Gastrocnemius medialis (tissue), 4 donors: Measurements from ENCODE around the gene ADAMTSL2. TPM values are rescaled to one million over a fixed set of nuclear protein-coding genes. Genes with fewer than 3 reads are reported as not detected.
A peak's percentile ranks its signal among the peaks of the same experiment; 100 is the strongest.

Experiments used
- ATAC-seq, 2 donors: fragments of 150-250 bp; one replicate each; pipeline ENCODE4 v1.9.1; 2016
- DNase-seq, 2 donors: peaks; one replicate each; pipeline ENCODE4 v3.0.0-alpha.2; 2019
- H3K27ac ChIP-seq, 4 donors: fragments of 200-600 bp; sonication (generic); 1 replicate in 1 of 4; 2 replicates in 3 of 4; pipeline ENCODE4 v1.5.1; 2016 to 2018; ENCODE audit warnings: mild to moderate bottlenecking in 2 of 4, moderate library complexity in 1 of 4
- H3K27me3 ChIP-seq, 3 donors: fragments of 200-600 bp; sonication (generic) in 2 of 3; 1 replicate in 1 of 3; 2 replicates in 2 of 3; pipeline versions ENCODE4 v1.5.1 to v1.6.0; 2016 to 2019; ENCODE audit warnings: mild to moderate bottlenecking in 1 of 3, moderate library complexity in 1 of 3
- H3K36me3 ChIP-seq, 2 donors: fragments of 200-600 bp; sonication (generic) in 1 of 2; one replicate each; pipeline ENCODE4 v1.5.1; 2017 to 2018
- H3K4me1 ChIP-seq, 2 donors: fragments of 200-600 bp; sonication (generic) in 1 of 2; one replicate each; pipeline ENCODE4 v1.5.1; 2016 to 2017; ENCODE audit warnings: mild to moderate bottlenecking in 2 of 2
- H3K4me3 ChIP-seq, 4 donors: fragments of 200-600 bp; sonication (generic) in 3 of 4; 1 replicate in 1 of 4; 2 replicates in 3 of 4; pipeline ENCODE4 v1.5.1; 2016 to 2019; ENCODE audit warnings: mild to moderate bottlenecking in 2 of 4
- H3K9me3 ChIP-seq, 3 donors: fragments of 200-600 bp; sonication (generic) in 2 of 3; 1 replicate in 1 of 3; 2 replicates in 2 of 3; pipeline ENCODE4 v1.5.1; 2016 to 2019
- CTCF ChIP-seq, 5 experiments: fragments of 450-650 bp in 3 of 5; fragments of 200-600 bp in 2 of 5; sonication (generic) in 2 of 5; IDR thresholded peaks in 4 of 5; conservative IDR thresholded peaks in 1 of 5; 1 replicate in 4 of 5; 2 replicates in 1 of 5; pipeline ENCODE4 v1.5.1; 2016 to 2019; ENCODE audit warnings: antibody characterized with exemption in 5 of 5, mild to moderate bottlenecking in 3 of 5, moderate library complexity in 3 of 5
- POLR2A ChIP-seq, 2 donors: fragments of 450-650 bp; IDR thresholded peaks; one replicate each; pipeline ENCODE4 v1.6.1; 2017; ENCODE audit warnings: antibody characterized with exemption in 2 of 2, mild to moderate bottlenecking in 2 of 2, moderate library complexity in 2 of 2
- in situ Hi-C, 4 donors: fragments of 200-750 bp; cut with MboI; loops; one replicate each; pipeline versions ENCODE4 v1.15.0 to v1.8.0; 2017; ENCODE audit warnings: low sequenced_read_pairs in 4 of 4
- intact Hi-C: fragments of 100-400 bp; cut with DNase I; formaldehyde crosslinking; loops from one replicate; pipeline ENCODE4 v1.15.1; 2023; ENCODE audit warnings: low total_unique reads
- total RNA-seq, 4 donors: library from RNA; depleted of rRNA; stranded (reverse); fragments of >200 nt; gene quantifications; one replicate each; pipeline versions ENCODE4 v1.1.0 to v1.2.3, GENCODE V29; 2016

ADAMTSL2 gene
- total RNA-seq, 4 donors from 2014 or later, result 0.10 to 1.8 (median 0.44) TPM

- in situ Hi-C loops (loop anchor here in 1 of 4 donors (25.0 kb wide), 1 partner anchor 308 kb away; no protein-coding TSS in a partner anchor), intact Hi-C loops (no loop called here)
- DNase-seq (no peak), ATAC-seq (no peak)
- no peak overlapping the region for H3K4me3 ChIP-seq
- no peak overlapping the region for H3K27ac ChIP-seq
- no peak for TF ChIP-seq POLR2A (IDR thresholded peaks at IDR 0.05)
- TF ChIP-seq CTCF (IDR thresholded peaks at IDR 0.05 in 4 of 5, conservative IDR thresholded peaks at IDR 0.05 in 1 of 5), result no peak
- peaks cover 0 to 7% (median 2%) of the 10 kb centered on the region in 3 donors for H3K27me3 ChIP-seq
- H3K36me3 ChIP-seq, result no peaks in the 10 kb centered on the region
- H3K4me1 ChIP-seq, result peaks cover 14 to 19% of the 10 kb centered on the region in 2 donors
- H3K9me3 ChIP-seq, result no peaks in the 10 kb centered on the region
Observed at GRCh38 chr9:133495327-133496293, 38.9 kb upstream of the ADAMTSL2 start.

DNA sequence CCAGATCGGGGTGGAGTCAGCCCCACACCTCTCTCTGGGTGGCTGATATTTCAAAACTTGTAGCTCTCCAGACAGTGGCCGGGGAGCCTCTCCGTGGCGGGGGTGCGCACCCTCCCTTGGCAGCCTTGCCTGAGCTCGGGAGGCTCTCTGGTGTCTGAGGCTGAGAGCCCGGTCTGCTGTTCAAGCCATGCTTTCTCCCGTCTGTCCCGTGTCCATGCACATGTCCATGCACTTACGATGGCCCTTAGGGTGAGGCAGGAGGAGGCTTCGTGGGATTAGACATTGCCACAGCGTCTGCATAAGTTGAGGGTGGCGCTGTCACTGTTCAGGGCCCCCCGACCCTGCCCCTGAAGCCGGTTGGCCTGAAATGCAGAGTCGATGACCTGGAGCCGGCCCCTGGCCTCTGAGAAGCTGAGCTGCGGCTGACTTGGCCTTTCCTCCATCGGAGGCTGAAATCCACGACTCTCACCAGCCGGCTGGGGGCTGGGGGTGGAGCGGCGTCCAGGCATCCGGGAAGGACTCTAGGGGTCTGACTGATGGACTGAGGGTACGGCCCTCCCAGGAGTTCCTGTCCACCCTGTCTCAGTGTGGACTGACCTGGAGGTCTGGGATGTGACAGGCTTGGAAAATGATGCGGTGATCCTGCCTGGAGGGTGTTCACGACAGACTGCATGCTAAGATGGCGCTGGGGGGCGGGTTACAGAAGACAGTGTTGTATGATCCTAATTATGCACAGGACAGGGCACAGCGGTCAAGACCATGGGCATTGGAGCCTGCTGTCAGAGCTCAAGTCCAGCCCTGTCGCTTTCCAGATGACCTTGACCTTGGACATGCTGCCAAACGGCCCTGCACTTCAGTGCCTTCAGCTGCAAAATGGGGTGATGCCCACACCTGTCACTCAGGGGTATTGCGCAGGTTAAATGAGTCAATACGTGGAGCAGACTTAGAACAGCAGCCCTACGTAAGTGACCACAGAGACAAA lies 37.4 kb upstream of the ADAMTSL2 start:
- H3K27ac ChIP-seq, result no peak overlapping the region
- H3K36me3 ChIP-seq, result no peaks in the 10 kb centered on the region
- peaks cover 0 to 5% (median under 1%) of the 10 kb centered on the region in 3 donors for H3K9me3 ChIP-seq
- peaks cover 8 to 9% of the 10 kb centered on the region in 2 donors for H3K4me1 ChIP-seq
- DNase-seq (no peak), ATAC-seq (no peak)
- H3K27me3 ChIP-seq, result peaks cover 0 to 7% (median 2%) of the 10 kb centered on the region in 3 donors
- TF ChIP-seq CTCF (IDR thresholded peaks at IDR 0.05 in 4 of 5, conservative IDR thresholded peaks at IDR 0.05 in 1 of 5) (no peak), POLR2A (IDR thresholded peaks at IDR 0.05) (no peak)
- H3K4me3 ChIP-seq, result no peak overlapping the region
- in situ Hi-C loops, result loop anchor here in 1 of 4 donors (25.0 kb wide), 1 partner anchor 310 kb away; no protein-coding TSS in a partner anchor
- intact Hi-C loops, result no loop called here

DNA sequence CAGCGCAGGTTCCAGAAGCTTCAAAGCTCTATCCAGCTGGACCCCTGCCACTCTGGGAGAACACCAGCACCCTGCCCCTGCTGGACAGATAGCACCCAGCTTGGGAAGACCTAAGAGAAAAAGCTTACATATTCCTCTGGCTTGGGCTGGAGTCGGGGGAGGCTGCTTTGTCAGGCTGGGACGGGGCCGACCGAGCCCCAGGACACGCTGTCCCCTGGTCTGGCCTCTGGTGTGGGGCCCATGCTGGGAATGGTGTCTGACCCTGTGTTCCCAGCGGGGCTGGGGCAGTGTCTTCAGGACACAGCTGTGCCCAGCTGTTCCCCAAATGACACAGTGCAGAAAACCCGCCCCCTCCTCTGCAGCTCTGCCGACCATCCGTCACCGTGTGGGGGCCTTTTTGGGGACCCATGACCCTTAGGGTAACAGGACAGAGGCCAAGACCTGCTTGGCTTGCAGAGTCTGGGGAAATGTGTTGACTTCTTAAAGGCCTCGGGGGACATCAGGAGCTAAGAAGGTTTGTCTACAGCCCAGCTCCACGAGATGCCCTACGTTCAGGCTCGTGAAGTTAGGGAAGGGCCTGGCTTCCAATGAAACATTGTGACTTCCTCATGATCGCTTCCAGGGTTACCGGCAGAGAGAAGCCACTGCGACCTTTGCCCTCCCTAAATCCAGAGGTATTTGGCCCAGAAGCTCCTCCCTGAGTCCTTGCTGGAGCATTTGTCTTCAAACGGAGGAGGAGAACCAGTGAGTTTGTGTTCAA lies 35.2 kb upstream of the ADAMTSL2 start:
- ATAC-seq (peak in 1 of 2 donors; percentile 54), DNase-seq (no peak)
- TF ChIP-seq POLR2A (IDR thresholded peaks at IDR 0.05), result no peak
- no peak for TF ChIP-seq CTCF (IDR thresholded peaks at IDR 0.05 in 4 of 5, conservative IDR thresholded peaks at IDR 0.05 in 1 of 5)
- peak overlapping the region in 1 of 4 donors; percentile 41 for H3K27ac ChIP-seq
- intact Hi-C loops, result no loop called here
- H3K9me3 ChIP-seq, result peaks cover 0 to 6% (median 3%) of the 10 kb centered on the region in 3 donors
- peaks cover 0 to 7% (median 2%) of the 10 kb centered on the region in 3 donors for H3K27me3 ChIP-seq
- H3K36me3 ChIP-seq, result no peaks in the 10 kb centered on the region
- H3K4me3 ChIP-seq, result no peak overlapping the region
- in situ Hi-C loops, result loop anchor here in 1 of 4 donors (25.0 kb wide), 1 partner anchor 312 kb away; no protein-coding TSS in a partner anchor
- H3K4me1 ChIP-seq, result no peaks in the 10 kb centered on the region

DNA sequence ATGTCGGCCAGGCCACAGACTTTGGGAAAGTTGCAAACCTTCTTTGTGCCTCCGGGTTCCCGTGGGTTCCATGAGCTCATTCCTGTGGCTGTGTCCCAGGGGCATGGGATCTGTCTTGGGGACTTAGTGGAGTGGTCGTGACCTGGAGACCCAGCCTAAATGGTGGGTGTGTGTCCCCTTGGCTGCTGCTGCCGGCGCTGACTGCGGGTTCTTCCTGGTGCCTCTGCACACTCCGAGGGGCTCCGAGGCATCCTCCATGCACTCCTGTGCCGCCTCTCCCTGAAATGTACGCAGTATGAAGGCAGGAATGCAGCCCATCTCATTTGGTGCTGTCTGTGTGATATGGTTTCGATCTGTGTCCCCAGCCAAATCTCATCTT lies 34.6 kb upstream of the ADAMTSL2 start:
- TF ChIP-seq CTCF (IDR thresholded peaks at IDR 0.05 in 4 of 5, conservative IDR thresholded peaks at IDR 0.05 in 1 of 5), result no peak
- no peak for TF ChIP-seq POLR2A (IDR thresholded peaks at IDR 0.05)
- Histone ChIP-seq H3K4me3 (no peak overlapping the region), H3K27ac (peak overlapping the region in 1 of 4 donors; percentile 41), H3K4me1 (no peaks in the 10 kb centered on the region), H3K27me3 (peaks cover 0 to 7% (median 2%) of the 10 kb centered on the region in 3 donors), H3K36me3 (no peaks in the 10 kb centered on the region), H3K9me3 (peaks cover 0 to 6% (median 3%) of the 10 kb centered on the region in 3 donors)
- in situ Hi-C loops (loop anchor here in 1 of 4 donors (25.0 kb wide), 1 partner anchor 313 kb away; no protein-coding TSS in a partner anchor), intact Hi-C loops (no loop called here)
- DNase-seq, result no peak
- ATAC-seq, result no peak
